GM18502 (cell line): ENCODE data around the gene PAK2.
"Not testable (repeated sequence)": the region's sequence is repeated elsewhere in the genome, so short reads cannot be mapped to it uniquely, and the experiment has no call there.

Experiments used
- ATAC-seq: cut with Tn5 transposase; IDR thresholded peaks from one replicate; pipeline ENCODE4 v1.9.1; 2021; ENCODE audit warnings: mild to moderate bottlenecking; ENCODE audit not compliant: unreplicated experiment, poor library complexity

PAK2 gene

DNA sequence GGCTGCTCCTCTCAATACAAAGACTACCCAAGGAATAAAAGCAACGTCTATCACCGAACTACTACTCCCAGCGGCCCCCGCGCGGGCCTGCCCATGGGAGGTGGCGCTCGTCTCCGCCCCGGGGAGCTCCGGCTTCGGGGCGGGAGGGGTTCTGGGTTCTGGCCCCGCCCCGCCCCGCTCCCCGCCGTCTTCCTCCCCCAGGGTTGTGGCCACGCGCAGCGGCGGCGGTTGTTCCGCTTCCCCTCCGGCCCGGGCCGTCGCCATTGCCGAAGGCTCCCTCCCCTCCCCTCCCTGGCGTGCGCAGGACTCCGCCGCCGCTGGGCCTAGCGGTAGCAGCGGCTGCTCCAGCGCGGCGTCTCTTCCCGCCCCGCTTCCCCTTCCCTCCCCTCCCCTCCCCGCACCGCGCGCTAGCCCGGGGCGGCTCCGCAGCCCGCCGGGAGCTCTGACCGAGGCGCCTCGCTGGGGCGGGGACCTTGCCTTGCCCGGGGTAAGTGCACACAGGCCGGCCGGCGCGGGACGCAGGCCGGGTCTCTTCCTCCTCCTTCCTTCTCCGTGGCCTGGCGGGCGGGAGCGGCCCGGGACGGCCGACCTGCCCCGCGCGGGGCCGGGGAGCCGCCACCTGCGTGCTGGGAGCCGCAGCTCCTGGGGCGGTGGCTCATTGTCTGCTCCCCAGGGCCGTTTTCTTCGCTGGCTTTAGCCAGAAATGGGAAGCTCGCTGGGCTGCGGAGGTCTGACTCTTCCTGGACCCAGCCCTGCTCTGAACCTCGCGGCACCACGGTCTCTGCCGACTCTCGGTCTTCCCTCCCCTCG is at the start of gene PAK2:
Gene PAK2 (plus strand): TSS at position 187 of the 810 bp plus-strand sequence. CDS start 42,790 bp downstream, outside the sequence.
- ATAC-seq: peak; percentile 90

DNA sequence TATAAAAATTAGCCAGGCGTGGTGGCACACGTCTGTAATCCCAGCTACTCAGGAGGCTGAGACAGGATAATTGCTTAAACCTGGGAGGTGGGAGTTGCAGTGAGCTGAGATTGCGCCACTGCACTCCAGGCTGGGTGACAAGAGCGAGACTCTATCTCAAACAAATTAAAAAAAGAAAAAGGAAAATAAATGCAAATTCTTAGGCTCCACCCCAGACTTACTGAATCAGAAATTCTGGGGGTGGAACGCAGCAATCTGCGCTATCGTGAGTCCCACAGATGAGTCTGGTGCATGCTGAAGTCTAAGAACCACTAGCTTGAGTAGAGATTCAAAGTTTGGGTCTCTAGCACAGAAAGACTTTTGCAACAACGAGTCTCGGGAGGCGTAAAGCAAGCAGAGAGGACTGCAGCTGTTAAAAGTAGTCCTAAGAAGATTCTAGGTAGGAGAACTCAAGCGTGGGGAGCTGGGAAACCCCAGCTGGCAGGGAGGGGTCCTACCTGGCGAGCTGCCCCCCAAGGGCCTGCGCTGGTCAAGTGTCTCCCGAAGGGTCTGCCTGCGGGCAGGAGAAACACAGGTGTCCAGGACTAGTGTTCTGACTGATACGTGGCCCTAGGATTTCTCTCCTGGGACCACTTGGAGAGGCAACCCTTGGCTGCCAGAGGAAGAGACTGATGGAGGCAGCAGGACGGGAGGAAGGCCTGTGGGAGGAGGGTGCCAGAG is 49.6 kb upstream of the PAK2 start:
- no peak for ATAC-seq

DNA sequence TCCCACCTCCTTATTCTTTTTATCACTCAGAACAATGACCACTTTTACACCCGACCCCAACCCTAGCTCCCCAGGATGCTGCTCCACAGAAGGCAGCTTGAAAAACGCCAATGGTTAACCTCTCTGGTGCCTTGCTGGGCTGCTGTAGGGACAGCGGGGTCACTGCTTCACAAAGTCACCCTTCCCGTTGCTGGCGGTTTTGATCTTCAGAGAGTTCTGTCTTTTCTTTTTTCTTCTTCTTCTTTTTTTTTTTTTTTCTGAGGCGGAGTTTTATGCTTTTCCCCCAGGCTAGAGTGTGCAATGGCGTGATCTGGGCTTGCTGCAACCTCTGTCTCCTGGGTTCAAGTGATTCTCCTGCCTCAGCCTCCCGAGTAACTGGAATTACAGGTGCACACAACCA is 48.3 kb upstream of the PAK2 start:
- ATAC-seq: no peak

DNA sequence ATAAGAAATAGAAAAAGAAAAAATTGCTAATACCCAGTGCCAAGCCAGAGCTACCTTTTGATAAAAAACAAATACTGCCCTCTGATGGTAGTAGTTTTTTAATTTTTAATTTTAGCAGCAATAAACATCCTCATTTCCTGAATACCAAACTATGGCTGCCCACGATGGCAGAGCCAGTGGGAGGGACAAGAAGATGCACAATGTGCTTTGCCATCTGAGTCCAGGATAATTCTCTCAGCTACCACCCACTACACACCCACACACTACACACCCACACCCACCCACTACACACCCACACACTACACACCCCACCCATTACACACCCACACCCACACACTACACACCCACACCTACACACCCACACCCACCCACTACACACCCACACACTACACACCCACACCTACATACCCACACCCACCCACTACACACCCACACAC is 45.4 kb upstream of the PAK2 start:
- ATAC-seq: no peak

DNA sequence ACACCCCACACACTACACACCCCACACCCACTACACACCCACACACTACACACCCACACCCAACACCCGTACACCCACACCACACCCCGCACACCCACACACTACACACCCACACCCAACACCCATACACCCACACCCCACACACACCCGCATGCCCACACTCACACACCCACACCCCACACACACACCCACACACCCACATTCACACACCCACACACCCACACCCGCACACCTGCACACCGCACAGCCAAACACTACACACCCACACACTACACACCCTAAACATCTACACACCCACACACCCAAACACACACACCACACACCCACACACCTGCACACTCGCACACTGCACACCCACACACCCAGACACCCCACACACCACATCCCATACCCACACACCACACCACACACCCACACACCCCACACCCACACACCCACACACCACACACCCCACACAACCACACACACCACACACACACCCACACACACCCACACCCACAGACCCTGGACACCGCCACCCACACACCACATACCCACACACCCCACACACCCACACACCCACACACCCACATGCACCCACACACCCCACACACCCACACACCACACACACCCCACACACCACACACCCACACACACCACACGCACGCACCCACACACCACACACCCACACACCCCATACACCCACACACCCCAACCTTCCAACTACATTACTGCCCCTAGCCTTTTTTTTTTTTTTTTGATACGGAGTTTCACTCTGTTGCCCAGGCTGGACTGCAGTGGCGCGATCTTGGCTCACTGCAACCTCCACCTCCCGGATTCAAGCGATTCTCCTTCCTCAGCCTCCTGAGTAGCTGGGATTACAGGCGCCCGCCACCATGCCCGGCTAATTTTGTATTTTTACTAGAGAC is 44.5 kb upstream of the PAK2 start:
- ATAC-seq: no peak

DNA sequence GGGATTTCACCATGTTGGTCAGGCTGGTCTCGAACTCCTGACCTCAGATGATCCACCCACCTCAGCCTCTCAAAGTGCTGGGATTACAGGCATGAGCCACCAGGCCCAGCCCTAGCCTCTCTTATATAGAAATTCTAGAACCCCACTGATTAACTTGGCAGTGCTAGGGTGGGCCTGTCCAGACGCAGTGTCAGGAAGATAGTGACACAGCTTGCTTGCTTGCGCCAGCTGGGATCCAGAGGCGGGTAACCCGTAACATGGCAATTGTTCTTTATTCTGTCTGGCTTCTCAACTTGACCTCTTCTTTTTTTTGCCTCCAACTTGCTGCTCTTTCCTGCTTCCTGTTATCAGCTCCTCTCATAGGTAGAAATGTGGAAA is 43.8 kb upstream of the PAK2 start:
- no peak for ATAC-seq

DNA sequence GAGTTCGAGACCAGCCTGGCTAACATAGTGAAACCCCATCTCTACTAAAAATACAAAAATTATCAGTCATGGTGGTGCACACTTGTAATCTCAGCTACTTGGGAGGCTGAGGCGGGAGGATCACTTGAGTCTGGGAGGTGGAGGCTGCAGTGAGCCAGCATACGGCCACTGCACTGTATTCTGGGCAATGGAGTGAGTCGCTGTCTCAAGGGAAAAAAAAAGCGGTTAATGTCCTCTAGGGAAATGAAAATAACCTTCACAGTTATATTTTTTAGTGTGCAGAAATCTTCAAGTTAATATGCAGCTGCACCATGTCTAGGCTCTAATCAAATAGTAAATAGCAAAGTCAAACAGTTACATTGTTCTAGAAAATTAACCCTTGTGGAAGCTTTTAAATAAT is 42.4 kb upstream of the PAK2 start:
- ATAC-seq: no peak

DNA sequence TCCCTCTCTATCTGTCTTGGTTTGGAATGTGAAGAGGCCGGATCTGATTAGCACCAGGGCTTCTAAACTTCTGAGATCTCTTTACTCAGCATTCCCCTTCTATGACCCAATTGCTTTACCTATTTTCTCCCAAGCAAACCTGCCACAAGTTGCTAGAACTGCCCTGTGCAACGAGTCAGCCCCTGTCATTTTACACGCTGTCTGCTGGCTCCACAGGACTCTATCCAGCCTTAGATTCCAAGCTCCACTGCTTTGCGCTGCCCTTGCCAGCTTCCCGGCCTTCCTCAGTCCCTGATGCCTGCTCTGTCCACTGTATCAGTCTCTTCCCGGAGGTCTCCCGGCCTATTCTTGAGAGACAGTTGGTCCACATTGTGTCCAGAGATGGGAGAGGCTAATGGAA is 39.9 kb upstream of the PAK2 start:
- ATAC-seq: no peak

DNA sequence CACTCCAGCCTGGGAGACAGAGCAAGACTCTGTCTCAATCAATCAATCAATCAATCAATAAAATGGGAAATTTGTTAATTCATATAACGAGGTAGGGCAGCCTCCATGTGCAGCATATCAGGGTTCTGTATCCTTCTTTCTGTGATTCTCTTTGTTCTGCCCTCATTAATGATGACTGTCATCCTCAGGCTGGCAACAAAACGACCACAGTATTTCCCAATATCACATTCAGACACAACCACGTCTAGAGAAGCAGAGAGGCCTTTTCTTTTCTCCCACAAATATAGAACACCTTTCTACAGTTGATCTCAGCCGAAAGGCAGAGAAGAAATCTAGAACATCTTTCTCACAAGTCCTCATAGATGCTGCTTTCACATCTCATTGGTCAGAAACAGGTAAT is 38.9 kb upstream of the PAK2 start:
- no peak for ATAC-seq

DNA sequence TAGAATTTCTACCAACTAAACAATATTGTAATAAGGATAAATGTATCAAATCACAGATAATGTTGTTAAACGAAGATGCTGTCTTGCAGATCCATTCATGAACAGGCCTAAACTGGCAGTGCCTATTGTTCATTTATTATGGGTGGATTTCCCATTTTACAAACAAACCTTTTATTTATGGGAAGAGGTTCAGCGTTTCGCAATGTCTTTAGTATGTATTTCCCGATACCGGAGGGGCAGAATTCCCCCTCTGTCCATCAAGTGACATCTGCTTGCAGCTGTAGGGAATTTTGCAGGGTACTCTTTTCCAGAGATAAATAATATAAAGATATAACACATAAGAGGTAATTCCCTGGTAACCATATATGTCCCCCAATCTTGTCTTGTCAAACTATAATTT is 33.3 kb upstream of the PAK2 start:
- no peak for ATAC-seq

DNA sequence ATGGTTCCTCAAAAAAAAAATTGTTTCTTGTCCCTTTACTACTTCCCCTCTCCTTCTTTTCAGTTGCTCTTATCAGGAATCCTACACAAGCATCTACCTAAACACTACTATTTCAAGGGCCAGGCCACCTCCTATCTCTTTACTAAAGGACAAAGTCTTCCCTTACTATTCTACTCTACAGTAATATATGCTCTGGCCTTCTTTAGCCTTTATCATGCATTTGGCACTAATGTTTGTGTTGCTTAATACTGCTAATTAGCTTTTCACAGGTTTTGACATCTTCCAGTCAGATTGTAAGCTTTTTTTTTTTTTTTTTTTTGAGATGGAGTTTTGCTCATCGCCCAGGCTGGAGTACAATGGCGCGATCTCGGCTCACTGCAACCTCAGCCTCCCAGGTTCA is 32.9 kb upstream of the PAK2 start:
- ATAC-seq: no peak

DNA sequence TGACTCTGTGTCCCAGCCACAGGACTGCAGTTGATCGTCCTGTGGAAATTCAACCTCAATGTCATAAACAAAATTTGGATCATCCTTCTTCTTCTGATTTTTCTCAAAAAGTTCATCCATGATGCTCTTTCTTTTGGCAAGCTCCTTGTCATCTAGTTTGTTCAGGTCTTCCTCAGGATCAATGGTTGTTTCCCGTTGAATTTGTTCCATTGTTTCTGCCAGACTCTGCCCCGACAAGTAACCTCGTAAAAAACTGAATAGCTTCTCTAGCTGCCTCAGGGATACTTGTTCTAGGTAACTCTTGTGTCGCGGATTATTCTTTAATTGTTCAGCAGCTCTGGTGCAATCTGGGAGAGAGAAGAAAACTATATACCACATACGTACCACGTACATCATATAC is 32.1 kb upstream of the PAK2 start:
- ATAC-seq: no peak

DNA sequence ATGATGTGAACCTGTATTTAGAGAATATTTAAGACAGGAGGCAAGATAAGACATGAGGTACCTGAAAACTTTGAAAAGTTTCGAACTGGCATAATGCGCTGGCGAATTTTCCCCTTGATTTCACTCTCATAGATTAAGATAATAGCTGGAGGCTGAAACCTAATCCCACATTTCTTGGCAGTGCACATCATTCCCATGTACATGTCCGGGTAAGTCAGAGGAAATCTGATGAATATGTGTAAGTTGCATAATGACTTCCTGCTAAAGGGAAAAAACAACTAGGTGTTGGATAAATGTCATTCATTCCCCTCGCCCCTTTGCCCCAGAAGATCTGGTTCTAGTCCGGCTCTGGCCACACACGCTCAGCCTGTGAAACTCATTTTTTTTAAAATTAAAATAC is 31.2 kb upstream of the PAK2 start:
- no peak for ATAC-seq

DNA sequence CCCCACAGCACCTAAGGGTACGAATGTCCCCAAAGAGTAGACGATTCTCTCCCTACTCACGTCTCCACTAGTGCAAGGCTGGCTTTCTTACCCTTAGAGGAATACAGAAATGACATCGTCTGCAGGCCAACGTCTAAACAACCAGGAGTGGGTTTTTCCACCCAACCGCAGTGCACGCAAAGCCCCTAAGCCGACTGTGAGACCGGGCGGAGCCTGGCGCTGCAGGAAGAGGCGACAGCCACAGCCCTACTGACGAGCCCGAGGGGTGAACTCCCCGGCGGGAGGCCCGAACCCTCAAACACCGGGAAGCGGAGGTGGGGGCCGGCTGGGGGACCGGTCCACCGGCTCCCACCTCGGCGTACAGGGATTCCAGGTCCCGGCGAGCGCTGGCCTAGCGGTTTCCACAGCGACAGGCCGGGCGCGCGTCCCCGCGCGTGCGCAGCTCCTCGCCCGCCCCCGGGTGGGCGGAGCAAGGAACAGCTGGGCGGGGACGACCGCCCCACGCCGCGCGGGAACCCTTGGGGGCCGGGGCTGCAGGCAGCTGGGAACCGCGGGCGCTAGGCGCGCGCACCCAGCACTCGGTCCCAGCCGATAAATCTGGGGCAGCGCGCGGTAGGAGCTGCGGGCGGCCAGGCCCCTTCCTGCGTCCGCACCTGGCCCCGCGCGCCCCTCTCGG is 27.7 kb upstream of the PAK2 start, which contains the start of the genes CEP19 and PIGX:
Gene CEP19 (minus strand): TSS at position 413 of the 676 bp plus-strand sequence. CDS start 3,593 bp downstream, outside the sequence.
Gene PIGX (plus strand): TSS at position 540 of the 676 bp plus-strand sequence.
- peak; percentile 79 for ATAC-seq

DNA sequence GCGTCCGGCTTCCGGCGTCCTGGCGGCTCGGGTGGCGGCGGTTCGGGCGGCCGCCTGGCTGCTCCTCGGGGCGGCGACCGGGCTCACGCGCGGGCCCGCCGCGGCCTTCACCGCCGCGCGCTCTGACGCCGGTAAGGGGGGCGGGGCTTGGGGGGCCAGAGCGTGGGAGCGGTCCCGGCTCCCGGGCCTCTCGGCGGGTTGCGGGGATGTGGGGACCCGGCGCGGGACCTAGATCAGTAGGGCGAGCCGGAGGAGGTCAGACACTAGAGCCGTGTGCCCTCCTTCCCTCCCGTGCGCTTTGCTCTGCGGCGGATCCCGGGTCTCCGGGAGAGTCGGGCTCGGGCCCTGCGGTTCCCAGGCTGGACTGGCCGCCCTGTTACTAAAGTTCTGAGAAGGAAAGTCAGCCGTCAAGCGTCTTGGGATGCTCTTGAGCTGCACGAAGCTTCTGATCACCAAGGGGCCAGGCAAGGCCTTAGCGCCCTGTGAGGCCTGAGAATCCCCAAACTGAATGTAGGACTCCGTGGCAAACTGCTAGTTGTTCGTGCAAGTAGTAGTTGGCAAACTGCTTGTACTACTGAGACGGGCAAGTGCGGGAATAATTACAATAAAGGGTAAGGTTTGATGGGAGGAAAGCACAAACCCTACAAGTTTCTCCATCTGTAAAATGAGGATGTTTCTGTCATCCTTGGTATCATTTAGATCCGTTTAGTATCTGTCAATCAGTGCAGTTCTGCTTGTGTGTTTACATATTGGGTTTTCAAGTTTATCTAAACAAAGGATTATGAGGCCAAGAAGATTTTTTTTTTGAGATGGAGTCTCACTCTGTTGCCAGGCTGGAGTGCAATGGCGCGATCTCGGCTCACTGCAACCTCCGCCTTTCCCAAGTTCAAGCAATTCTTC is 26.9 kb upstream of the PAK2 start:
- peak; percentile 61 for ATAC-seq

DNA sequence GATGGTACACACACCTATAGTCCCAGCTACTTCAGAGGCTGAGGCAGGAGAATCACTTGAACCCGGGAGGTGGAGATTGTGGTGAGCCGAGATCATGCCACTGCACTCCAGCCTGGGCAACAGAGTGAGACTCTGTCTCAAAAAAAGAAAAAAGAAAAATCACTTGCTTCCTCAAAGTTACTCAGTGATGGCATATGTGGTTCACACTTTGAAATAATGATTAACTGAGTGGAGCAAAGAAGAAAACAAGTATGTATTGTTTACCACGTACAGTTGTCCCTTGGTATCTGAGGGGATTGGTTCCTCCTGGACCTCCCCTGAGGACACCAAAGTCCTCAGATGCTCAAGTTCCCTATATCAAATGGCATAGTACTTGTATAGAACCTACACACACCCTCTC is 22.5 kb upstream of the PAK2 start:
- ATAC-seq: not testable (repeated sequence)

DNA sequence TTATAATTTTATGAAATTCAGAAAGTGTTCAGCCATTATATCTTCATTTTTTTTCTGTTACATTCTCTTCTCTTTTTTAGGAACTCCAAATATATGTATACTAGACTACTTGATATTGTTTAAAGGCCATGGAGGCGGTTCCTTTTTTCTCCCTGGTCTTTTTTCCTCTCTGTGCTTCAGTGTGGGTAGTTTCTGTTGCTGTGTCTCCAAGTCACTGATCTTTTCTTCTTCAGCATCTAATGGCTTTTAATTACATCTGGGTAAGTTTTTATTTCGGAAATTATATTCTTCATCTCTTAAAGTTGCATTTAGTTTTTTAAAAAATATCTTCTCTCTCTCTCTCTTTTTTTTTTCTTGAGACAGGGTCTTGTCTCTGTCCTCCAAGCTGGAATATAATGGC is 18.6 kb upstream of the PAK2 start:
- no peak for ATAC-seq

DNA sequence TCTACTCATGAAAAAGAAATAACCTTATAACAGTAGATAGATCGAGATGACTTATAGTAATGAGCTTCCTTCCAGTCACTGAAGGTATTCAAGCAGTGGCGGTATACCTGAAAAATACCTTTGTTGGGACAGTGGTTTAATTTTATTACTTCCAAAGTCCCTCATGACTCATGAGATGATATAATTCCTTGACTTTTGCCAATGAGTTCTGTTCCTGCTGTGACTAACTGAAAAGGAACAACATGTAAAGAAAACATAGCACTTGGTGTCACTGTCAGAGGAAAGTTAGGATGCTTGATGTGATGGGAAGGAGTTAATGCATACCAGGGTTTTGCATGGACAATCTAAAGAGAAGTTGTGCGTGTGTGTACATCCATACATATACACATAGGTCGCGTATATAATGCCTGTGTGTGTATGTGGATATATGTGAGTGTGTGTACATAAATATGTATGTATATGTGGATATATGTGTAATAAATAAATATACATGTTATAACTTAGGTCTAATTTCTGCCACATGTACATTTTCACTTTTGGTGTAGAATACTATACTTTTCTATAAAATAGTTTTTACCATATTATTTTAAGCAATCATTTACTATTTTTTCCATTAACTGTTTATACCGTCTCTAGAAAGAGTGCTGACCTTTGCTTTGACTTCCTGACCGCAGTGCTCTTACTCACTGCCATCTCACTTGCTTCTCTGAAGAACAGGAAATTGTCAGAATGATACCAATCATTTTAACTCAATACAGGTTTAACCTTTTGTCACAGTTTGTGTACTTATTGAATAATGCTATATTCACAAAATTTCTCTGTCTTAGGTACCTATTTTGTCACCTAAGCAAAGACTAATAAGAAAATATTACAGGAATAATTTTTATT is 12.6 kb upstream of the PAK2 start:
- no peak for ATAC-seq
